ENCODE measurements around the gene LAMTOR4.

DNA sequence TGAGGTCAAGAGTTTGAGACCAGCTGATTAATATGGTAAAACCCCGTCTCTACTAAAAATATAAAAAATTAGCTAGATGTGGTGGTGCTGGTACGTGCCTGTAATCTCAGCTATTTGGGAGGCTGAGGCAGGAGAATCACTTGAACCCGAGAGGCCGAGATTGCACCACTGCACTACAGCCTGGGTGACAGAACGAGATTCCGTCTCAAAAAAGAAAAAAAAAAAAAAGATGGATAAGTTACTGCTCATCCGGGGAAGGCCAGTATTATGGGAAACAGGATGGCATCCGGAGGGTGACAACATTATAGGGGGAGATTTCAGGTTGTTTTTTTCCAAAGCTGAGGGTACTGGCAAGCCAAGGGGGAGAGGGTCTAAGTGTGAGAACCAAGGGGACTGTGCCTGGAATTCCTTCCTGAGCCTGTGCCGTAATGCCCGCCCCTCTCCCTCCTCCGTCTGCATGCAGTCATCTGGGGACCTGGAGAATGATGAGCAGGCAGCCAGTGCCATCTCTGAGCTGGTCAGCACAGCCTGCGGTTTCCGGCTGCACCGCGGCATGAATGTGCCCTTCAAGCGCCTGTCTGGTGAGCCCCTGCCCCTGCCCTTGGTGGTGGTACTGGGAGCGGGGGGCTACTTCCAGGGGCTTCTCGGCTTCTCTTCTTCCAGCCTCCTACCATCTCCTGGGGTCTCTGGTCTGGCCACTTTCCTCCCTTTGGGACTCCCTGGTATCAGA lies 4.4 kb downstream of the LAMTOR4 start:
- TF ChIP-seq, protein P1, sequence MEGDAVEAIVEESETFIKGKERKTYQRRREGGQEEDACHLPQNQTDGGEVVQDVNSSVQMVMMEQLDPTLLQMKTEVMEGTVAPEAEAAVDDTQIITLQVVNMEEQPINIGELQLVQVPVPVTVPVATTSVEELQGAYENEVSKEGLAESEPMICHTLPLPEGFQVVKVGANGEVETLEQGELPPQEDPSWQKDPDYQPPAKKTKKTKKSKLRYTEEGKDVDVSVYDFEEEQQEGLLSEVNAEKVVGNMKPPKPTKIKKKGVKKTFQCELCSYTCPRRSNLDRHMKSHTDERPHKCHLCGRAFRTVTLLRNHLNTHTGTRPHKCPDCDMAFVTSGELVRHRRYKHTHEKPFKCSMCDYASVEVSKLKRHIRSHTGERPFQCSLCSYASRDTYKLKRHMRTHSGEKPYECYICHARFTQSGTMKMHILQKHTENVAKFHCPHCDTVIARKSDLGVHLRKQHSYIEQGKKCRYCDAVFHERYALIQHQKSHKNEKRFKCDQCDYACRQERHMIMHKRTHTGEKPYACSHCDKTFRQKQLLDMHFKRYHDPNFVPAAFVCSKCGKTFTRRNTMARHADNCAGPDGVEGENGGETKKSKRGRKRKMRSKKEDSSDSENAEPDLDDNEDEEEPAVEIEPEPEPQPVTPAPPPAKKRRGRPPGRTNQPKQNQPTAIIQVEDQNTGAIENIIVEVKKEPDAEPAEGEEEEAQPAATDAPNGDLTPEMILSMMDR (IDR thresholded peaks at IDR 0.05; ENCODE audit: insufficient read depth, low read depth, low read length) = no peak
- no peak for TF ChIP-seq EZH2 (IDR thresholded peaks at IDR 0.05; ENCODE audit: insufficient read depth, low read length)
